ENCODE measurements around the gene SNX1. TPM values are rescaled to one million over a fixed set of nuclear protein-coding genes. Genes with fewer than 3 reads are reported as not detected.

SNX1 gene
- total RNA-seq (100 to 1,000 TPM in 1 of 4 donors, 10 to 100 TPM in 3; 36.4 to 102 (median 49.3) TPM), polyA plus RNA-seq (10 to 100 TPM; 59.6 to 64.4 (median 63.2) TPM)
- long read RNA-seq, donor 1, transcript SNX1-208 (15 exons, 1,971 nt), result major isoform, 25 of 42 reads
- long read RNA-seq, donor 1, partial matches to known transcripts, result 3 of 42 reads
- long read RNA-seq, donor 1, other reads (novel, unspliced or antisense), result 14 of 42 reads
- long read RNA-seq, donor 2, transcript SNX1-208 (15 exons, 1,971 nt), result major isoform, 89 of 122 reads
- long read RNA-seq, donor 2, transcript SNX1-213 (13 exons, 1,374 nt), result minor isoform, 7 of 122 reads
- long read RNA-seq, donor 2, partial matches to known transcripts, result 3 of 122 reads
- long read RNA-seq, donor 2, other reads (novel, unspliced or antisense), result 22 of 122 reads

DNA sequence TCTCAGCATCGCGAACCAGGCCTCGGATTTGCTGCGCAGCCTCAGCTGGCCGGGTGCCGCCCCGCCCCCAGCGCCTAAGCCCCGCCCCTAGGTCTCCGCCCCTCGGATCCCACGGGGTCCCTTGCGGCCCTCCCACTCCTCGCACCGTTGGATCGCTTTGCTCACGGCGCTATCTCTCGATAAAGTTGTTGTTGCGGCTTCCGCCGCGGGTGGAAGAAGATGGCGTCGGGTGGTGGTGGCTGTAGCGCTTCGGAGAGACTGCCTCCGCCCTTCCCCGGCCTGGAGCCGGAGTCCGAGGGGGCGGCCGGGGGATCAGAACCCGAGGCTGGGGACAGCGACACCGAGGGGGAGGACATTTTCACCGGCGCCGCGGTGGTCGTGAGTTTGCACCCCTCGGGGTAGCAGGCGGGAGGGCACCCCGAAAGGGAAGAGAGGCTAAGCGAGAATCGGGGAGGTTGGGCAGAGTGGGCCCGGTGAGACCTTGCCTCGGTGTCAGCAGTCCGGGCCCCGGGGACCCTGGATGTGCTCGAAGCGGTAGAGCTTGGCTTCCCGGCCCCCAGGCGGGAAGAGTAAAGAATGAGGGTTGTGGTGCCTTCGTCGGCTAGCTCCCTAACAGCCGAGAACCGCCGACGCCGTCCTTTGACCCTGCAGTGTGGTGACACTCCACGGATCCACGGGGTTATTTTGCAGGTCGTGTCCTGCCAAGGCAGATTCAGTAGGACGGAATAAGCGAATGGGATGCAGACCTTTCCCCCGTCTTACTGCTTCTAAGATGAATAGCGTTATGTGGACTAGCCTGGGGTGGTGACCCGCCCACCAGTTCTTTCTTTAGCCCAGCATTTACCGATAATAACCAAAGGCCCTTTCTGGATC is at the start of gene SNX1:
SNX1 (plus strand) TSS at position 188 of the 873 bp plus-strand sequence; CDS start at position 220, 32 bp downstream.
- Histone ChIP-seq H3K9me3 (no peaks in the 10 kb centered on the region), H3K27ac (peak within 1 kb of the TSS; percentile 97), H3K4me1 (peaks cover 66% of the 10 kb centered on the region), H3K4me3 (peak within 1 kb of the TSS; percentile 82), H3K27me3 (ENCODE audit: insufficient read depth in 3 of 3, low read length in 2 of 3) (no peaks in the 10 kb centered on the region), H3K36me3 (ENCODE audit: insufficient read depth in 1 of 2, low read depth in 1 of 2) (no peaks in the 10 kb centered on the region)
- intact Hi-C loops (cut with DNase I), result no loop called here
- peak; percentile 93 to 96 for DNase-seq
- no peak for TF ChIP-seq CTCF (IDR thresholded peaks at IDR 0.05)
- peak; percentile 81 to 84 (median 82) for ATAC-seq
- 0 to 1% (median 0%) methylated on average over 61 to 70 of the region's 70 CpGs for WGBS, 3 donors

DNA sequence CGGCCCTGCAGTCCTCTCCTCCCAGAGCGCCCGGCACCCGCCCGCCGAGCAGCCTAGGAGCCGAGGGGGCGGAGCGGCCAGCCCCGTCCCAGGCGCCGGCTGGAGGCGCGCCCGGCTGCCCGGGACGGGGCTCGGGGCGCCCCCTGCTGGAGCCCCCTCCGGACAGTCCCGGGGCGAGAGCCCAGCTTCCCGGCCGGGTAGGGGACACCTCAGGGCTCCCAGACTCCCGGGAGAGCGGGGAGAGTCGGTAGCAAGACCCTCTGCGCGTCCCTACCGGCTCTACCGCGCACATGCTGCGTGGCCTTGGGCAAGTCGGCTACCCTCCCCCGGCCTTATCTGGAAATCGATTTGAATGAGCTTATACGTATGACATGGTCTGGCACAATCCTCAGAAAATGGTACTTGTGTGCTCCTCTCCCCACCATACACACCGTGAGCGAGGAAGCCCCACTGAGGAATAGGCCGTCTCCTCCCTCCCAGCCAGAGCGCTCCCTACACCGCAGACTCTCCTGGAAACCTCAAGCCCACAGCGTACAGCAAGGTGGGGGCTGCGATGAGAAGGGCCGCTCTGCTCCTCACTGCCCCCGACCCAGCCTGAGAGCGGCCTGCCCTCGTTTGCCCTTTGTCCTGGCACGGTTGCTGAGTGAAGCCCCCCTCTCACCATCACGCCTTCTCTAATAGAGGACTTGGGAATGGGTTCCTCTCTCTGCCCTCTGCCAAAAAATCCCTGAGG is 49.2 kb upstream of the SNX1 start, which contains the start of gene DAPK2:
DAPK2 (minus strand) TSS at position 65 of the 733 bp plus-strand sequence. CDS start 6,224 bp downstream, outside the sequence.
- 10 to 16% (median 15%) methylated on average over 39 to 50 of the region's 50 CpGs for WGBS, 3 donors
- Histone ChIP-seq H3K9me3 (no peaks in the 10 kb centered on the region), H3K27me3 (ENCODE audit: insufficient read depth in 3 of 3, low read length in 2 of 3) (no peaks in the 10 kb centered on the region), H3K4me3 (peak within 1 kb of the TSS; percentile 87), H3K4me1 (peaks cover 33% of the 10 kb centered on the region), H3K36me3 (ENCODE audit: insufficient read depth in 1 of 2, low read depth in 1 of 2) (no peaks in the 10 kb centered on the region), H3K27ac (peak within 1 kb of the TSS; percentile 73)
- peak; percentile 88 for TF ChIP-seq CTCF (IDR thresholded peaks at IDR 0.05)
- intact Hi-C loops (cut with DNase I), result loop anchor here (5.0 to 10.0 kb wide), 6 partner anchors 64 to 294 kb away; partner anchors contain the start of gene HERC1 (in 1 of the 2)
- ATAC-seq (peak; percentile 88 to 94 (median 92)), DNase-seq (peak; percentile 79 to 87)

GRCh38 chr15:64048781-64049460 is 46.9 kb upstream of the SNX1 start:
- H3K27me3 ChIP-seq (ENCODE audit: insufficient read depth in 3 of 3, low read length in 2 of 3), result no peaks in the 10 kb centered on the region
- H3K9me3 ChIP-seq, result no peaks in the 10 kb centered on the region
- no peak for DNase-seq
- no peak overlapping the region for H3K27ac ChIP-seq
- H3K4me1 ChIP-seq, result peaks cover 10% of the 10 kb centered on the region
- ATAC-seq, result no peak
- no peaks in the 10 kb centered on the region for H3K36me3 ChIP-seq (ENCODE audit: insufficient read depth in 1 of 2, low read depth in 1 of 2)
- intact Hi-C loops (cut with DNase I), result loop anchor here (5.0 to 10.0 kb wide), 6 partner anchors 67 to 297 kb away; partner anchors contain the start of gene HERC1 (in 1 of the 2)
- H3K4me3 ChIP-seq, result no peak overlapping the region
- 77 to 100% (median 78%) methylated on average over 1 of the region's 1 CpG for WGBS, 3 donors
- TF ChIP-seq CTCF (IDR thresholded peaks at IDR 0.05), result no peak

Data from psoas muscle (tissue), 8 donors.